DND-41 (cell line): ENCODE measurements around the gene DACT3.

Experiments used
- CTCF ChIP-seq: IDR thresholded peaks from 2 replicates; pipeline ENCODE4 v1.5.1; 2012; ENCODE audit warnings: borderline replicate concordance, low read length, moderate library complexity, mild to moderate bottlenecking; ENCODE audit not compliant: poor library complexity, severe bottlenecking; ENCODE audit errors: extremely low read depth
- EZH2 ChIP-seq: IDR thresholded peaks from 3 replicates; pipeline ENCODE4 v1.6.1; 2012; ENCODE audit warnings: borderline replicate concordance, low read depth, mild to moderate bottlenecking, moderate library complexity, low read length, inconsistent platforms; ENCODE audit not compliant: severe bottlenecking

DNA sequence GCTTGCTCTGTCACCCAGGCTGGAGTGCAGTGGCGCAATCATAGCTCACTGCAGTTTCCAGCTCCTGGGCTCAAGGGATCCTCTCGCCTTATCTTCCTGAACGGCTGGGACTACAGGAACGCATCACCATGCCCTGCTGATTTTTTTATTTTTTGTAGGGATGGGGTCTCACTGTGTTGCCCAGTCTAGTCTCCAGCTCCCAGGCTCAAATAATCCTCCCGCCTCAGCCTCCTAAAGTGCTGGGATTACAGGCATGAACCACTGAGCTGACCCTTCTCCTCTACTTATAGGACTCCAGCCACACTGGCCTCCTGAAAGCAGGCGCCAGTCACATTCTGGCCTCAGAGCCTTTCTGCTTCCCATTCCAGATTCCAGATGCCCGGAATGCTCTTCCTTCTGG is 10.5 kb downstream of the DACT3 start:
- TF ChIP-seq CTCF, result no peak
- TF ChIP-seq EZH2, result no peak
